K562 (cell line): Measurements from ENCODE around the gene IGSF21.

Experiments used
- CTCF ChIP-seq, 3 experiments: IDR thresholded peaks in 2 of 3; conservative IDR thresholded peaks in 1 of 3; 2 replicates each; pipeline ENCODE4 v1.5.1; 2011 to 2012; ENCODE audit warnings: low read length in 3 of 3, mild to moderate bottlenecking in 3 of 3, control low read depth in 2 of 3, improper control_type of control experiment in 1 of 3, inconsistent platforms in 1 of 3, low read depth in 1 of 3, mixed read lengths in 1 of 3, moderate library complexity in 1 of 3; ENCODE audit not compliant: insufficient read depth in 2 of 3
- ELK3 ChIP-seq: fragments of 450-650 bp; formaldehyde crosslinking; IDR thresholded peaks from 2 replicates; pipeline ENCODE4 v1.4.0; 2020; ENCODE audit warnings: mild to moderate bottlenecking
- GTF3C2 ChIP-seq: IDR thresholded peaks from 3 replicates; pipeline ENCODE4 v1.6.1; 2011; ENCODE audit warnings: borderline replicate concordance, mild to moderate bottlenecking, moderate library complexity; ENCODE audit not compliant: insufficient read length; ENCODE audit errors: extremely low read depth
- NFRKB ChIP-seq: fragments of 450-650 bp; IDR thresholded peaks from 2 replicates; pipeline ENCODE4 v1.6.1; 2016; ENCODE audit warnings: low read depth
- POLR2A ChIP-seq: fragments of 450-650 bp; conservative IDR thresholded peaks from 2 replicates; pipeline ENCODE4 v1.6.1; 2016
- SAP30 ChIP-seq: fragments of 200-600 bp; sonication (generic); IDR thresholded peaks from 2 replicates; pipeline ENCODE4 v1.6.1; 2012; ENCODE audit warnings: borderline replicate concordance, low read depth, mild to moderate bottlenecking, moderate library complexity, low read length, control low read depth, inconsistent platforms; ENCODE audit not compliant: insufficient read depth, poor library complexity, severe bottlenecking
- STAT6 ChIP-seq: sonication (generic); formaldehyde crosslinking; IDR thresholded peaks from 2 replicates; pipeline ENCODE4 v1.8.1; 2023; ENCODE audit warnings: mild to moderate bottlenecking, missing genetic modification reagents
- ZNF780A ChIP-seq: fragments of 250-450 bp; sonication (Bioruptor Pico); IDR thresholded peaks from 2 replicates; pipeline ENCODE4 v1.5.0; 2021; ENCODE audit warnings: mild to moderate bottlenecking

GRCh38 chr1:18413541-18414305 lies 306.1 kb downstream of the IGSF21 start:
- TF ChIP-seq ZNF780A (CRISPR knock-in tag) (no peak), ELK3 (no peak), POLR2A (no peak), GTF3C2 (no peak), CTCF (IDR thresholded peaks at IDR 0.05 in 2 of 3, conservative IDR thresholded peaks at IDR 0.05 in 1 of 3; ENCODE audit: insufficient read depth in 2 of 3, low read depth in 1 of 3, low read length in 3 of 3) (no peak), NFRKB (no peak), STAT6 (CRISPR knock-in tag) (no peak), SAP30 (no peak)
